ENCODE measurements around the gene C5orf15.

C5orf15 gene

DNA sequence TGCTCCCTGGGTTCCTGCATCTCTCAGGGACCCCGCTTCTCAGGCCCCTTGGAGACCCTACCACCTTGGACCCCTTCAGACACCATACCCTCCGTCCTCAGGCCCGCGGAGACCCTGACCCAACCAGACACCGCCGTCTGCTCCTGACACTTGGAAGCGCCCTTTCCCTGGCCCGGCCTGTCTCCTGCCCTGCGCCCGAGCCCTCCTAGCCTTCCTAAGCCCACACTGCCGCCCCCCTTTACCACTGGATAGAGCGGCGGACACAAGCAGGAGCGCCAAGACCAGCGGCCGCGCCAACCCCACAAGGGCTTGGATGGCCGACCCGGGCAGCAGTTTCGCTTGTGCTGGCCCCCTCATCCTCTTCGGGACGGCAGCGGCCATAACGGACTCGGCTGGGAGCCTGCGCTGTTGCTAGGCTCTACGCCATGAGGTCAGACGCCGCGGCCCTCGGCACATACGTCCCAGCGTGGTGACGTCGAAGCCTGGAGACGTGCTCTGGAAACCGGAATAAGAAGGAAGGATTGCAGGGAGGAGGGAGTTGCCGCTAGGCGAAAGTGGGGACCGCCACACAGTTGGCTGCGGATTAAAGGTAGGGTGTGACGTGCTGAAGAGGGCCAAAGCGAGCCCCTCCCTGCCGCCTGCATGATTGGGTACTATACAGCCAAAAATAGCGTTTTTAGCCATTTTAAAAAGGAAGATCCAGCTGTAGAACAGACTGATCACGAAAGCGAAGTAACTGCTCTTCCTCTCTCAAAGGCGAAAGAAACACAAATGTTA is at the start of gene C5orf15:
TSS of gene C5orf15 (minus strand) at position 422 of the 777 bp plus-strand sequence. CDS start at position 381, 41 bp downstream.
- peaks cover 9% of the 10 kb centered on the region in 2 donors for H3K4me1 ChIP-seq (ENCODE audit: control insufficient read depth in 1 of 2, insufficient read depth in 2 of 2, low read length in 2 of 2)
- peak within 1 kb of the TSS; percentile 86 for H3K27ac ChIP-seq (ENCODE audit: low read depth, low read length)
- no peaks in the 10 kb centered on the region for H3K27me3 ChIP-seq (ENCODE audit: control insufficient read depth in 1 of 2, insufficient read depth in 2 of 2, low read length in 2 of 2)
- no peaks in the 10 kb centered on the region for H3K9me3 ChIP-seq (ENCODE audit: control insufficient read depth in 1 of 2, low read length in 2 of 2)
- H3K4me3 ChIP-seq (ENCODE audit: low read depth in 1 of 2, low read length in 2 of 2): peak within 1 kb of the TSS; percentile 89 to 99
- H3K9ac ChIP-seq (ENCODE audit: low read depth in 1 of 2, low read length in 2 of 2): peak within 1 kb of the TSS; percentile 83 to 87
- peaks cover 11 to 12% of the 10 kb centered on the region in 2 donors for H3K36me3 ChIP-seq (ENCODE audit: control insufficient read depth in 1 of 2, insufficient read depth in 2 of 2, low read length in 2 of 2)

- H3K27ac ChIP-seq (ENCODE audit: low read depth, low read length): no peak overlapping the region
- H3K27me3 ChIP-seq (ENCODE audit: control insufficient read depth in 1 of 2, insufficient read depth in 2 of 2, low read length in 2 of 2): no peaks in the 10 kb centered on the region
- H3K9ac ChIP-seq (ENCODE audit: low read depth in 1 of 2, low read length in 2 of 2): no peak overlapping the region
- H3K4me3 ChIP-seq (ENCODE audit: low read depth in 1 of 2, low read length in 2 of 2): no peak overlapping the region
- H3K9me3 ChIP-seq (ENCODE audit: control insufficient read depth in 1 of 2, low read length in 2 of 2): no peaks in the 10 kb centered on the region
- peaks cover 11 to 15% of the 10 kb centered on the region in 2 donors for H3K4me1 ChIP-seq (ENCODE audit: control insufficient read depth in 1 of 2, insufficient read depth in 2 of 2, low read length in 2 of 2)
- H3K36me3 ChIP-seq (ENCODE audit: control insufficient read depth in 1 of 2, insufficient read depth in 2 of 2, low read length in 2 of 2): no peaks in the 10 kb centered on the region
Observed at GRCh38 chr5:134008266-134008749, 39.9 kb upstream of the C5orf15 start.

DNA sequence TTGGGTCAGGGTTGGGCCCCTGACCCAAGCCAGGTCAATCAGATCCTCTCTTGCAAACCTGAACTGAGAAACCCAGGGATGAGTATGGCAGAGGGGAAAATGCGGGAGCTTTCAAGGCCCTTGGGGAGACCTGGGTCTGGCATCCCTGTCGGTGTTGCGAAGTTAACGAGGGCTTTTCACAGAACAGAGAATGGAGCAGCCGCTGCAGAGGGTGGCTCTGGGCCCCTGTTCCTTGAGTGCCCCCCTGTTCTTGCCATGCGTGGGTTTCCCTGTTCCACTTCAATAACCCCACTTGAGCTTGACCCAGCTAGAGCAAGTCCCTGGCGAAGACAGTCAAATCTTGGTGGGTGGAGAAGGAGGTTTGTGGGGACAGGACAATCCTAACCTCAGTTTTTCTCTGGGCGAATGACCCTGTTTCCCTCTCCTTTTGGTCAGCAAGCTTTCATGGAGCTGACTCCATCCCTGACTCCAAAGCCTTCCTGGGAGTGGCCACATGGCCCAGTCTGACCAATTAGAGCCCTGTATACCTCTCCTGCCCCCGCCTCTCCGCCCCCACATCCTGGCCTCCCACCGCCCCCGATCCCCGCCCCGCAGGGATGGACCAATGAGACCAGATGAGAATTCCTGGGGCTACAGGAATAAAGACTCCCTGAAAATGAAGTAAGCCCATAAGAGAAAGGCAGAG is 39.3 kb upstream of the C5orf15 start:
- no peak overlapping the region for H3K4me3 ChIP-seq (ENCODE audit: low read depth in 1 of 2, low read length in 2 of 2)
- H3K9ac ChIP-seq (ENCODE audit: low read depth in 1 of 2, low read length in 2 of 2): no peak overlapping the region
- peaks cover 17 to 21% of the 10 kb centered on the region in 2 donors for H3K4me1 ChIP-seq (ENCODE audit: control insufficient read depth in 1 of 2, insufficient read depth in 2 of 2, low read length in 2 of 2)
- H3K27me3 ChIP-seq (ENCODE audit: control insufficient read depth in 1 of 2, insufficient read depth in 2 of 2, low read length in 2 of 2): no peaks in the 10 kb centered on the region
- no peak overlapping the region for H3K27ac ChIP-seq (ENCODE audit: low read depth, low read length)
- H3K9me3 ChIP-seq (ENCODE audit: control insufficient read depth in 1 of 2, low read length in 2 of 2): no peaks in the 10 kb centered on the region
- H3K36me3 ChIP-seq (ENCODE audit: control insufficient read depth in 1 of 2, insufficient read depth in 2 of 2, low read length in 2 of 2): no peaks in the 10 kb centered on the region

- peaks cover 0 to 2% of the 10 kb centered on the region in 2 donors for H3K36me3 ChIP-seq (ENCODE audit: control insufficient read depth in 1 of 2, insufficient read depth in 2 of 2, low read length in 2 of 2)
- no peaks in the 10 kb centered on the region for H3K27me3 ChIP-seq (ENCODE audit: control insufficient read depth in 1 of 2, insufficient read depth in 2 of 2, low read length in 2 of 2)
- H3K9me3 ChIP-seq (ENCODE audit: control insufficient read depth in 1 of 2, low read length in 2 of 2): no peaks in the 10 kb centered on the region
- peak overlapping the region; percentile 91 to 92 for H3K4me3 ChIP-seq (ENCODE audit: low read depth in 1 of 2, low read length in 2 of 2)
- H3K9ac ChIP-seq (ENCODE audit: low read depth in 1 of 2, low read length in 2 of 2): peak overlapping the region; percentile 84 to 92
- peak overlapping the region; percentile 98 for H3K27ac ChIP-seq (ENCODE audit: low read depth, low read length)
- H3K4me1 ChIP-seq (ENCODE audit: control insufficient read depth in 1 of 2, insufficient read depth in 2 of 2, low read length in 2 of 2): peaks cover 30 to 35% of the 10 kb centered on the region in 2 donors
Observed at GRCh38 chr5:134006115-134006514, 37.7 kb upstream of the C5orf15 start.

DNA sequence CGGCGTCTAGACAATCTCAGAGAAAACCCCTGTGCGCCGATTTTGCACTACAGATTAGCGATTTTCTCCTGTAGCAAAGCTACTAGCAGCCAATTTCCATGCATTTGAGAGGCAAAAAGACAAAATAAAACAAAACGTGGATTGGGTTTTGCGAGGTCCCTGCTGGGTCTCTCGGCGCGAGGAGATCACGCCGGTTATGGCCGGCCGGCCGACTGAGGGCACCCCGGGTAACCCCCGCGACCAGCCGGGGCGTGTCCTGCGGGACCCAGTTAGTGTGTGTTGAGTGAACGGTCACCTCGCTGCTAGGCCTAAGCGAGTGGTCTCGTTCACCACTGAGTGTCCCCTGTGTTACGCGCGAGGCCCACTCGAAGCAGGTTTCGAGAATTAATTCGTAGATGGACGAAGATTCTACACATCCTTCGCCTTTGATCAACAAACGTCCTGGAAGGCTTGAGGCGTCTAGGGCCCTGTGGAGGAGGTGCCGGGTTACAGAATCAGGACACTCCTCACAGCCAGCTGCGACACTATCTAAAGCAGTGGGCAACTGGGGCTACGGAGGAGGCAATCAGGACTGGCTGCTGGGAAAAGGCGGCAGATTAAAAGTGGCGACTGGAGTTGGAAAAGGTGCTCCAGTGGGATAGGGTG is 37.1 kb upstream of the C5orf15 start:
- Histone ChIP-seq H3K9me3 (ENCODE audit: control insufficient read depth in 1 of 2, low read length in 2 of 2) (no peaks in the 10 kb centered on the region), H3K4me3 (ENCODE audit: low read depth in 1 of 2, low read length in 2 of 2) (peak overlapping the region; percentile 91 to 92), H3K9ac (ENCODE audit: low read depth in 1 of 2, low read length in 2 of 2) (peak overlapping the region; percentile 84 to 92), H3K36me3 (ENCODE audit: control insufficient read depth in 1 of 2, insufficient read depth in 2 of 2, low read length in 2 of 2) (peaks cover 0 to 6% of the 10 kb centered on the region in 2 donors), H3K4me1 (ENCODE audit: control insufficient read depth in 1 of 2, insufficient read depth in 2 of 2, low read length in 2 of 2) (peaks cover 36 to 41% of the 10 kb centered on the region in 2 donors), H3K27ac (ENCODE audit: low read depth, low read length) (peak overlapping the region; percentile 98), H3K27me3 (ENCODE audit: control insufficient read depth in 1 of 2, insufficient read depth in 2 of 2, low read length in 2 of 2) (no peaks in the 10 kb centered on the region)

DNA sequence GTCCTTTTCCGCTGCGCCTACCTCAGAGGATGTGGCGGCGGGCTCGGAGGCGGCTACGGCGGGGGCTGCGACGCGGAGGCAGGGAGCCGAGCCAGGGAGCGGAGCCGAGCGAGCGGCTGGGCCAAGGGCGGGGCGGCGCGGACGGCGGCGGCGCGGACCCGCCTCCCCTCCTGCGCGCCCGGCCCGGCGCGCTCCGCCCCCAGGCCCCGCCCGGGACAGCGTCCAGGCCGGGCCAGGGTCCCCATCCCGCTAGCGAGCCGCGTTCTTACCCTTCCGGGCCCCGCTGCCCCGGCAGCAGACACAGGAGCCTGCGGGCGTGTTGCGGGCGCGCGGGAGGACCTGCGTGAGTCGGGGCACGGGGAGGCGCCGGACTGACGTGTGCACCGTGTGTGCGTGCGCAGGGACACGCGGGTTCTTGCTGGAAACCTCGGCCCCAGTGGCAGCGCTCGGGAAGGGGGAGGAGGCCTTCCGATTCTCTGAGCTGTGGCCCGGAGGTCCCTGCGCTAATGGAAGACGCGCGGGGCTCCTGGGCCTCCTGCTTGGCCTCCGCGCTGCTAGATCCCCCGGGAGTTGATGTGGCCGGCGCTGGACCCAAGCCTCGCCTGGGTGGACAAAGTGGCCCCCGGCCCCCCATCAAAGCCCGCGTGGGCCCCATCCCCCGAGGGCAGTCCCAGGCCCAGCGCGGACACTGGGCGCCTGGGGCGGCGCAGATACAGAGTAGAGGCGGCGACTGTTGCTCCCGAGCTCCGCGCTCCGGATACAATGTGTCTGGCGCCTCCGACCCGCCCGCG is 36.4 kb upstream of the C5orf15 start, which contains the start of gene VDAC1:
TSS of gene VDAC1 (minus strand) at position 350 of the 791 bp plus-strand sequence. CDS start 11,963 bp downstream, outside the sequence.
- H3K4me1 ChIP-seq (ENCODE audit: control insufficient read depth in 1 of 2, insufficient read depth in 2 of 2, low read length in 2 of 2): peaks cover 43 to 48% of the 10 kb centered on the region in 2 donors
- H3K9me3 ChIP-seq (ENCODE audit: control insufficient read depth in 1 of 2, low read length in 2 of 2): no peaks in the 10 kb centered on the region
- H3K27me3 ChIP-seq (ENCODE audit: control insufficient read depth in 1 of 2, insufficient read depth in 2 of 2, low read length in 2 of 2): no peaks in the 10 kb centered on the region
- H3K27ac ChIP-seq (ENCODE audit: low read depth, low read length): peak within 1 kb of the TSS; percentile 98
- H3K4me3 ChIP-seq (ENCODE audit: low read depth in 1 of 2, low read length in 2 of 2): peak within 1 kb of the TSS; percentile 91 to 92
- H3K36me3 ChIP-seq (ENCODE audit: control insufficient read depth in 1 of 2, insufficient read depth in 2 of 2, low read length in 2 of 2): peaks cover 0 to 6% of the 10 kb centered on the region in 2 donors
- peak within 1 kb of the TSS; percentile 89 to 92 for H3K9ac ChIP-seq (ENCODE audit: low read depth in 1 of 2, low read length in 2 of 2)

DNA sequence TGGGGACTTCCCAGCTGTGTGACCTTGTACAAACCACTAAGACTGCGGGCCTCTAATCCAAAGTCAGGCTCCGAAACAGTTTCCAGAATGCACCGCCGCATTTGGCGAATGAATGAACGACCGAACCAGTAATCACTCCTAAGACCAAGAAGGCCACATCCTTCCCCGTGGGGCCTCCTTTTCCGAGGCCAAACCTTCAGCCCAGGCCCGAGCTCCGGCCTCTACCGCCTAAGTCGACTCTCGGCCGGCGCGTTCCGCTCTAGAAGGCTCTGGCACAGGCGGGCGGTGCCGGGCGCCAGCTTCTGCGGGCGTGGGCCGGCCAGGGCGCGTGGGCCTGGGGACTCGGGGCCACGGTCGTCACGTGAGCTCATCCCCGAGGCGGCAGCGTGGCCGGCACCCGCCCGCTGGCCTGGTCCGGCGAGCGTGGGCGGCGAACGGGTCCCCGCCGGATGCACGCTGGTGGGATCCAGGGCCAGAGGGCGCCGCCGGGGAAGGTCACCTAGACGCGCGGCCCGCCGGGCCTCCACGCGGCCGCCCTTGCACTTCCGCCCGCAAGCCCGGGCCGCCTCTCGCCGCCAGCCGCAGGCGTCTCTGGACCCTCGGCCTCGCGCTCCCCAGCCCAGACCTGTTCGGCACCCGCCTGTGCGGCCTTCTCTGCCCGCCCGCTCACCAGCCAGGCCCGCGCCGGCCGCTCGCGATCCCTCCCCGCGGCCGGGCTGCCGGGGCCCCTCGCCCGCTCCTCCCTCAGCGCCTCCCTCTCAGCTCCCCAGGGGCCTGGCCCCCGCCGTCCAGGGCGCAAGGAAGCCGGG is 35.6 kb upstream of the C5orf15 start:
- Histone ChIP-seq H3K27ac (ENCODE audit: low read depth, low read length) (peak overlapping the region; percentile 98), H3K36me3 (ENCODE audit: control insufficient read depth in 1 of 2, insufficient read depth in 2 of 2, low read length in 2 of 2) (peaks cover 0 to 6% of the 10 kb centered on the region in 2 donors), H3K9ac (ENCODE audit: low read depth in 1 of 2, low read length in 2 of 2) (peak overlapping the region; percentile 89), H3K4me1 (ENCODE audit: control insufficient read depth in 1 of 2, insufficient read depth in 2 of 2, low read length in 2 of 2) (peaks cover 50 to 56% of the 10 kb centered on the region in 2 donors), H3K9me3 (ENCODE audit: control insufficient read depth in 1 of 2, low read length in 2 of 2) (no peaks in the 10 kb centered on the region), H3K4me3 (ENCODE audit: low read depth in 1 of 2, low read length in 2 of 2) (peak overlapping the region; percentile 72 to 92), H3K27me3 (ENCODE audit: control insufficient read depth in 1 of 2, insufficient read depth in 2 of 2, low read length in 2 of 2) (no peaks in the 10 kb centered on the region)

- Histone ChIP-seq H3K36me3 (ENCODE audit: control insufficient read depth in 1 of 2, insufficient read depth in 2 of 2, low read length in 2 of 2) (peaks cover 0 to 6% of the 10 kb centered on the region in 2 donors), H3K9me3 (ENCODE audit: control insufficient read depth in 1 of 2, low read length in 2 of 2) (no peaks in the 10 kb centered on the region), H3K4me1 (ENCODE audit: control insufficient read depth in 1 of 2, insufficient read depth in 2 of 2, low read length in 2 of 2) (peaks cover 50 to 62% of the 10 kb centered on the region in 2 donors), H3K4me3 (ENCODE audit: low read depth in 1 of 2, low read length in 2 of 2) (peak overlapping the region; percentile 72 to 92), H3K27me3 (ENCODE audit: control insufficient read depth in 1 of 2, insufficient read depth in 2 of 2, low read length in 2 of 2) (no peaks in the 10 kb centered on the region), H3K27ac (ENCODE audit: low read depth, low read length) (peak overlapping the region; percentile 98), H3K9ac (ENCODE audit: low read depth in 1 of 2, low read length in 2 of 2) (peak overlapping the region; percentile 89)
Observed at GRCh38 chr5:134003064-134003816, 34.8 kb upstream of the C5orf15 start.

Data from duodenal mucosa (tissue), 2 donors.